Activated naive CD4-positive, alpha-beta T cell treated with anti-CD3 and anti-CD28 coated beads, Interleukin-2, amount 10 ng/mL, durations not matched to agents 7 days and 5 days (primary cell): ENCODE results near the gene PDCD7.
"Not testable (repeated sequence)": the region's sequence is repeated elsewhere in the genome, so short reads cannot be mapped to it uniquely, and the experiment has no call there.

ENCODE experiments used
- CTCF ChIA-PET: fragments of 350-600 bp; sonication (Branson Sonifier 250); formaldehyde crosslinking; loops from one replicate; lab custom pipeline; 2021; ENCODE audit warnings: antibody characterized with exemption; lab: Charles Lee
- DNase-seq: peaks from one replicate; pipeline ENCODE4 v3.0.0-alpha.2; 2020
- H3K27ac Mint-ChIP-seq: one replicate; pipeline ENCODE4 v1.8.0; 2021; ENCODE audit warnings: mild to moderate bottlenecking, moderate library complexity, mixed read lengths
- H3K27me3 Mint-ChIP-seq: one replicate; pipeline ENCODE4 v1.8.0; 2021; ENCODE audit warnings: mild to moderate bottlenecking, mixed read lengths
- H3K36me3 Mint-ChIP-seq: one replicate; pipeline ENCODE4 v1.8.0; 2021; ENCODE audit warnings: mixed read lengths
- H3K4me1 Mint-ChIP-seq: one replicate; pipeline ENCODE4 v1.8.0; 2021; ENCODE audit warnings: mixed read lengths
- H3K4me3 Mint-ChIP-seq: one replicate; pipeline ENCODE4 v1.8.0; 2021; ENCODE audit warnings: mild to moderate bottlenecking, moderate library complexity, mixed read lengths
- H3K9me3 Mint-ChIP-seq: one replicate; pipeline ENCODE4 v1.8.0; 2021; ENCODE audit warnings: mixed read lengths

PDCD7 gene

GRCh38 chr15:65133548-65134200 is at the start of gene PDCD7:
TSS of gene PDCD7 (minus strand) at chr15:65133808. CDS start at chr15:65133781, 27 bp downstream.
- peaks cover 10% of the 10 kb centered on the region for H3K9me3 Mint-ChIP-seq
- CTCF ChIA-PET, result interaction anchor here (0.5 to 0.8 kb wide), 2 partner anchors 75 to 156 kb away, joined by 3 read pairs; no protein-coding TSS in a partner anchor
- peak within 1 kb of the TSS; percentile 94 for H3K27ac Mint-ChIP-seq
- peak; percentile 91 for DNase-seq
- H3K4me1 Mint-ChIP-seq, result peaks cover 28% of the 10 kb centered on the region
- H3K27me3 Mint-ChIP-seq, result no peaks in the 10 kb centered on the region
- peak within 1 kb of the TSS; percentile 90 for H3K4me3 Mint-ChIP-seq
- peaks cover 15% of the 10 kb centered on the region for H3K36me3 Mint-ChIP-seq

GRCh38 chr15:65182538-65182937 is 48.9 kb upstream of the PDCD7 start:
- H3K36me3 Mint-ChIP-seq, result peaks cover 26% of the 10 kb centered on the region
- peak overlapping the region; percentile 92 for H3K27ac Mint-ChIP-seq
- no peaks in the 10 kb centered on the region for H3K9me3 Mint-ChIP-seq
- H3K4me3 Mint-ChIP-seq, result peak overlapping the region; percentile 93
- peaks cover 32% of the 10 kb centered on the region for H3K4me1 Mint-ChIP-seq
- CTCF ChIA-PET, result no interaction called here
- no peaks in the 10 kb centered on the region for H3K27me3 Mint-ChIP-seq
- no peak for DNase-seq

- H3K27me3 Mint-ChIP-seq, DNase-seq, H3K4me3 Mint-ChIP-seq, CTCF ChIA-PET, H3K9me3 Mint-ChIP-seq, H3K27ac Mint-ChIP-seq: not testable (repeated sequence)
- Mint-ChIP-seq H3K4me1 (peaks cover 32% of the 10 kb centered on the region), H3K36me3 (peaks cover 26% of the 10 kb centered on the region)
Measured at GRCh38 chr15:65181582-65182353, 48.2 kb upstream of the PDCD7 start.

- H3K27me3 Mint-ChIP-seq, result no peaks in the 10 kb centered on the region
Measured at GRCh38 chr15:65180167-65180566, 46.6 kb upstream of the PDCD7 start.

GRCh38 chr15:65177901-65178300 is 44.3 kb upstream of the PDCD7 start:
- DNase-seq, result no peak
- Mint-ChIP-seq H3K4me3 (no peak overlapping the region), H3K36me3 (peaks cover 28% of the 10 kb centered on the region), H3K9me3 (no peaks in the 10 kb centered on the region), H3K27me3 (no peaks in the 10 kb centered on the region), H3K27ac (no peak overlapping the region), H3K4me1 (peaks cover 16% of the 10 kb centered on the region)
- CTCF ChIA-PET, result no interaction called here

More at GRCh38 chr15:65180167-65180566, 46.6 kb upstream of the PDCD7 start:
- CTCF ChIA-PET, result no interaction called here
- H3K4me3 Mint-ChIP-seq, result no peak overlapping the region
- H3K9me3 Mint-ChIP-seq, result no peaks in the 10 kb centered on the region
- DNase-seq, result no peak
- H3K4me1 Mint-ChIP-seq, result peaks cover 27% of the 10 kb centered on the region
- H3K27ac Mint-ChIP-seq, result no peak overlapping the region
- H3K36me3 Mint-ChIP-seq, result peaks cover 34% of the 10 kb centered on the region

- Mint-ChIP-seq H3K36me3 (peaks cover 28% of the 10 kb centered on the region), H3K27ac (no peak overlapping the region), H3K4me1 (peaks cover 5% of the 10 kb centered on the region), H3K9me3 (no peaks in the 10 kb centered on the region), H3K4me3 (no peak overlapping the region), H3K27me3 (no peaks in the 10 kb centered on the region)
- CTCF ChIA-PET, result no interaction called here
- DNase-seq, result no peak
Measured at GRCh38 chr15:65176056-65176455, 42.4 kb upstream of the PDCD7 start.

- Mint-ChIP-seq H3K27me3 (no peaks in the 10 kb centered on the region), H3K27ac (no peak overlapping the region), H3K4me1 (peaks cover 4% of the 10 kb centered on the region), H3K9me3 (no peaks in the 10 kb centered on the region), H3K36me3 (peaks cover 27% of the 10 kb centered on the region), H3K4me3 (no peak overlapping the region)
- DNase-seq, result no peak
- CTCF ChIA-PET, result no interaction called here
Measured at GRCh38 chr15:65175511-65175910, 41.9 kb upstream of the PDCD7 start.

- CTCF ChIA-PET, result no interaction called here
- no peaks in the 10 kb centered on the region for H3K27me3 Mint-ChIP-seq
- no peak for DNase-seq
- H3K36me3 Mint-ChIP-seq, result peaks cover 26% of the 10 kb centered on the region
- H3K4me1 Mint-ChIP-seq, result no peaks in the 10 kb centered on the region
- H3K9me3 Mint-ChIP-seq, result no peaks in the 10 kb centered on the region
- no peak overlapping the region for H3K27ac Mint-ChIP-seq
- no peak overlapping the region for H3K4me3 Mint-ChIP-seq
Measured at GRCh38 chr15:65174509-65174908, 40.9 kb upstream of the PDCD7 start.

GRCh38 chr15:65172531-65172930 is 38.9 kb upstream of the PDCD7 start:
- H3K36me3 Mint-ChIP-seq, result peaks cover 23% of the 10 kb centered on the region
- H3K4me1 Mint-ChIP-seq, result no peaks in the 10 kb centered on the region

GRCh38 chr15:65171428-65171827 is 37.8 kb upstream of the PDCD7 start:
- CTCF ChIA-PET, result no interaction called here
- H3K36me3 Mint-ChIP-seq, result peaks cover 26% of the 10 kb centered on the region

More at GRCh38 chr15:65172531-65172930, 38.9 kb upstream of the PDCD7 start:
- H3K27ac Mint-ChIP-seq, result peak overlapping the region; percentile 42
- no peaks in the 10 kb centered on the region for H3K27me3 Mint-ChIP-seq
- CTCF ChIA-PET, result no interaction called here
- DNase-seq, result no peak
- H3K4me3 Mint-ChIP-seq, result no peak overlapping the region
- no peaks in the 10 kb centered on the region for H3K9me3 Mint-ChIP-seq

GRCh38 chr15:65165875-65166274 is 32.3 kb upstream of the PDCD7 start:
- H3K27ac Mint-ChIP-seq, result no peak overlapping the region

More at GRCh38 chr15:65171428-65171827, 37.8 kb upstream of the PDCD7 start:
- no peak for DNase-seq
- H3K4me1 Mint-ChIP-seq, result no peaks in the 10 kb centered on the region
- no peaks in the 10 kb centered on the region for H3K27me3 Mint-ChIP-seq
- no peak overlapping the region for H3K27ac Mint-ChIP-seq
- no peak overlapping the region for H3K4me3 Mint-ChIP-seq
- no peaks in the 10 kb centered on the region for H3K9me3 Mint-ChIP-seq

GRCh38 chr15:65164139-65164538 is 30.5 kb upstream of the PDCD7 start:
- H3K4me1 Mint-ChIP-seq, result no peaks in the 10 kb centered on the region
- no peak for DNase-seq
- H3K4me3 Mint-ChIP-seq, result no peak overlapping the region
- CTCF ChIA-PET, result interaction anchor here (0.9 kb wide), 1 partner anchor 12 kb away, joined by 4 read pairs; no protein-coding TSS in a partner anchor
- H3K36me3 Mint-ChIP-seq, result peaks cover 17% of the 10 kb centered on the region
- H3K27me3 Mint-ChIP-seq, result no peaks in the 10 kb centered on the region
- no peaks in the 10 kb centered on the region for H3K9me3 Mint-ChIP-seq
- no peak overlapping the region for H3K27ac Mint-ChIP-seq

More at GRCh38 chr15:65165875-65166274, 32.3 kb upstream of the PDCD7 start:
- Mint-ChIP-seq H3K36me3 (peaks cover 22% of the 10 kb centered on the region), H3K4me3 (no peak overlapping the region), H3K4me1 (no peaks in the 10 kb centered on the region), H3K9me3 (no peaks in the 10 kb centered on the region), H3K27me3 (no peaks in the 10 kb centered on the region)
- DNase-seq, result no peak
- CTCF ChIA-PET, result no interaction called here

- CTCF ChIA-PET, result no interaction called here
- no peaks in the 10 kb centered on the region for H3K4me1 Mint-ChIP-seq
- no peak for DNase-seq
- H3K27ac Mint-ChIP-seq, result no peak overlapping the region
- H3K27me3 Mint-ChIP-seq, result no peaks in the 10 kb centered on the region
- no peaks in the 10 kb centered on the region for H3K9me3 Mint-ChIP-seq
- no peak overlapping the region for H3K4me3 Mint-ChIP-seq
- H3K36me3 Mint-ChIP-seq, result peaks cover 17% of the 10 kb centered on the region
Measured at GRCh38 chr15:65163041-65163440, 29.4 kb upstream of the PDCD7 start.

- DNase-seq, result no peak
- no peaks in the 10 kb centered on the region for H3K4me1 Mint-ChIP-seq
- H3K36me3 Mint-ChIP-seq, result peaks cover 29% of the 10 kb centered on the region
- H3K27ac Mint-ChIP-seq, result no peak overlapping the region
- CTCF ChIA-PET, result no interaction called here
- H3K27me3 Mint-ChIP-seq, result no peaks in the 10 kb centered on the region
- H3K4me3 Mint-ChIP-seq, result no peak overlapping the region
- no peaks in the 10 kb centered on the region for H3K9me3 Mint-ChIP-seq
Measured at GRCh38 chr15:65156692-65157091, 23.1 kb upstream of the PDCD7 start.

GRCh38 chr15:65154720-65155119 is 21.1 kb upstream of the PDCD7 start:
- CTCF ChIA-PET, result no interaction called here

More at GRCh38 chr15:65154720-65155119, 21.1 kb upstream of the PDCD7 start:
- H3K4me3 Mint-ChIP-seq, result no peak overlapping the region
- no peaks in the 10 kb centered on the region for H3K27me3 Mint-ChIP-seq
- no peak for DNase-seq
- no peaks in the 10 kb centered on the region for H3K4me1 Mint-ChIP-seq
- peaks cover 33% of the 10 kb centered on the region for H3K36me3 Mint-ChIP-seq
- no peak overlapping the region for H3K27ac Mint-ChIP-seq
- H3K9me3 Mint-ChIP-seq, result no peaks in the 10 kb centered on the region
